ENCODE results near the gene TMEM222.

Gene TMEM222

GRCh38 chr1:27342778-27343638 lies 21.0 kb downstream of the TMEM222 start:
- no peak for DNase-seq

GRCh38 chr1:27343639-27344025 lies 21.7 kb downstream of the TMEM222 start:
- DNase-seq: no peak

- no peak for DNase-seq
These were observed 23.3 kb downstream of the TMEM222 start for GRCh38 chr1:27345272-27345671.

GRCh38 chr1:27346357-27346756 lies 24.4 kb downstream of the TMEM222 start:
- no peak for DNase-seq

- no peak for DNase-seq
These were observed 25.1 kb downstream of the TMEM222 start for GRCh38 chr1:27346991-27347624.

GRCh38 chr1:27348861-27349783 lies 27.2 kb downstream of the TMEM222 start:
- DNase-seq: peak in 1 of 2 experiments; percentile 46

- DNase-seq: peak; percentile 42 to 63
These were observed 28.1 kb downstream of the TMEM222 start for GRCh38 chr1:27349784-27350662.

- no peak for DNase-seq
These were observed 28.9 kb downstream of the TMEM222 start for GRCh38 chr1:27350663-27351540.

- DNase-seq: no peak
These were observed 29.7 kb downstream of the TMEM222 start for GRCh38 chr1:27351541-27352107.

GRCh38 chr1:27353166-27353565 lies 31.2 kb downstream of the TMEM222 start:
- DNase-seq: no peak

- DNase-seq: no peak
These were observed 31.7 kb downstream of the TMEM222 start for GRCh38 chr1:27353629-27354028.

GRCh38 chr1:27355683-27356082 lies 33.7 kb downstream of the TMEM222 start:
- no peak for DNase-seq

GRCh38 chr1:27356277-27356618 lies 34.3 kb downstream of the TMEM222 start:
- DNase-seq: no peak

- DNase-seq: no peak
These were observed 34.8 kb downstream of the TMEM222 start for GRCh38 chr1:27356619-27357280.

GRCh38 chr1:27357281-27358037 lies 35.5 kb downstream of the TMEM222 start:
- peak; percentile 27 to 59 for DNase-seq

- no peak for DNase-seq
These were observed 36.3 kb downstream of the TMEM222 start for GRCh38 chr1:27358038-27358927.

GRCh38 chr1:27358928-27359313 lies 37.0 kb downstream of the TMEM222 start:
- no peak for DNase-seq

GRCh38 chr1:27359822-27360158 lies 37.8 kb downstream of the TMEM222 start:
- DNase-seq: no peak

All from NCI-H1930 (cell line).